Measurements from ENCODE around the gene GSTO2. TPM values are rescaled to one million over a fixed set of nuclear protein-coding genes. Genes with fewer than 3 reads are reported as not detected.

Gene GSTO2
- total RNA-seq, 2 experiments from 2014 or later = 0.77 to 1.2 TPM

DNA sequence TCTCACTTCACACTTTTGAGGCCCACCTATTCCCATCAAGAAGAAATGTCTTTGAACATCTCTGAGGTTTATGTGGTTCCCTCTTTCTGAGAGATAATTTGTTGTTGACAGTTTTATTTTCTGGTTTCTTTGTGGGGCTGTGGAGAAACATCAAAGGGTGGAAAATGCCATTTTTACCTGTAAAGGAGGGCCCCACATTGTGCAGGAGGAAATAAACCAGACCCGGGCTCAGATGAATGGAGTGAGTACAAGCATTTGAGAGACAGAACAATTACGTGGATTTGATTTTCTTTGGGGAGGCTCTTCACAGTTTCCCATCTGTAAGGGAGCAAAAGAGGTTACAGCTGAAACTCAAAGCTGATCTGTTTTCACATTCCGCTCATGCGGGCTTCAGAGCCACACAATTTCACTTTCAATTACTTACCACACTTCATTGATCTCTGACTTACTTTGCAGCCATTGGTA lies 39.5 kb downstream of the GSTO2 start:
- H3K9me3 ChIP-seq (ENCODE audit: control insufficient read depth in 1 of 2, insufficient read depth in 1 of 2, low read length in 2 of 2) = no peaks in the 10 kb centered on the region
- intact Hi-C loops (cut with DNase I, micrococcal nuclease) = loop anchor here in 1 of 2 experiments (1.0 to 2.0 kb wide), 2 partner anchors 14 to 20 kb away; no protein-coding TSS in a partner anchor
- no peaks in the 10 kb centered on the region for H3K9me3 Mint-ChIP-seq
- ATAC-seq (ENCODE audit: poor library complexity) (peak; percentile 69), DNase-seq (peak in 5 of 14 experiments; percentile 40 to 56 (median 54))
- no peaks in the 10 kb centered on the region for H3K27me3 ChIP-seq (ENCODE audit: control insufficient read depth in 1 of 2, insufficient read depth in 2 of 2, low read length in 2 of 2)
- peaks cover 83% of the 10 kb centered on the region for H3K4me1 Mint-ChIP-seq (ENCODE audit: low read depth)
- peaks cover 29% of the 10 kb centered on the region for H3K36me3 ChIP-seq (ENCODE audit: insufficient read depth, low read length)
- no peaks in the 10 kb centered on the region for H3K27me3 Mint-ChIP-seq
- peak overlapping the region; percentile 71 for H3K27ac Mint-ChIP-seq
- H3K36me3 Mint-ChIP-seq (ENCODE audit: low read depth) = peaks cover 38% of the 10 kb centered on the region
- H3K27ac ChIP-seq (ENCODE audit: low read depth in 1 of 2, low read length in 2 of 2) = peak overlapping the region in 1 of 2 donors; percentile 44
- H3K4me3 ChIP-seq (ENCODE audit: low read length) = no peak overlapping the region
- H3K4me1 ChIP-seq (ENCODE audit: insufficient read depth, low read length) = peaks cover 78% of the 10 kb centered on the region
- H3K4me3 Mint-ChIP-seq = peak overlapping the region; percentile 63
- POLR2A ChIA-PET = interaction anchor here (1.0 to 4.9 kb wide), 5 partner anchors 13 to 43 kb away, joined by 3 to 99 read pairs (median 30); partner anchors contain the start of gene ITPRIP
- TF ChIP-seq, protein P1, sequence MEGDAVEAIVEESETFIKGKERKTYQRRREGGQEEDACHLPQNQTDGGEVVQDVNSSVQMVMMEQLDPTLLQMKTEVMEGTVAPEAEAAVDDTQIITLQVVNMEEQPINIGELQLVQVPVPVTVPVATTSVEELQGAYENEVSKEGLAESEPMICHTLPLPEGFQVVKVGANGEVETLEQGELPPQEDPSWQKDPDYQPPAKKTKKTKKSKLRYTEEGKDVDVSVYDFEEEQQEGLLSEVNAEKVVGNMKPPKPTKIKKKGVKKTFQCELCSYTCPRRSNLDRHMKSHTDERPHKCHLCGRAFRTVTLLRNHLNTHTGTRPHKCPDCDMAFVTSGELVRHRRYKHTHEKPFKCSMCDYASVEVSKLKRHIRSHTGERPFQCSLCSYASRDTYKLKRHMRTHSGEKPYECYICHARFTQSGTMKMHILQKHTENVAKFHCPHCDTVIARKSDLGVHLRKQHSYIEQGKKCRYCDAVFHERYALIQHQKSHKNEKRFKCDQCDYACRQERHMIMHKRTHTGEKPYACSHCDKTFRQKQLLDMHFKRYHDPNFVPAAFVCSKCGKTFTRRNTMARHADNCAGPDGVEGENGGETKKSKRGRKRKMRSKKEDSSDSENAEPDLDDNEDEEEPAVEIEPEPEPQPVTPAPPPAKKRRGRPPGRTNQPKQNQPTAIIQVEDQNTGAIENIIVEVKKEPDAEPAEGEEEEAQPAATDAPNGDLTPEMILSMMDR (IDR thresholded peaks at IDR 0.05) = no peak
- CTCF ChIA-PET = interaction anchor here (1.8 to 6.0 kb wide), 3 partner anchors 13 to 43 kb away, joined by 5 to 107 read pairs (median 6); partner anchors contain the start of genes CFAP58 and ITPRIP

GRCh38 chr10:104309980-104310978 lies 41.3 kb downstream of the GSTO2 start:
- peak overlapping the region; percentile 59 for H3K27ac Mint-ChIP-seq
- TF ChIP-seq, protein P1 (IDR thresholded peaks at IDR 0.05) = no peak
- H3K36me3 Mint-ChIP-seq (ENCODE audit: low read depth) = peaks cover 55% of the 10 kb centered on the region
- ATAC-seq (ENCODE audit: poor library complexity) (no peak), DNase-seq (no peak)
- ChIA-PET CTCF (interaction anchor here (1.8 to 6.0 kb wide), 2 partner anchors 28 to 41 kb away, joined by 5 to 107 read pairs; partner anchors contain the start of genes CFAP58 and ITPRIP), POLR2A (interaction anchor here (1.1 to 4.9 kb wide), 3 partner anchors 11 to 28 kb away, joined by 3 to 43 read pairs (median 6); partner anchors contain the start of gene ITPRIP)
- no peaks in the 10 kb centered on the region for H3K9me3 Mint-ChIP-seq
- Histone ChIP-seq H3K27me3 (ENCODE audit: control insufficient read depth in 1 of 2, insufficient read depth in 2 of 2, low read length in 2 of 2) (no peaks in the 10 kb centered on the region), H3K9me3 (ENCODE audit: control insufficient read depth in 1 of 2, insufficient read depth in 1 of 2, low read length in 2 of 2) (no peaks in the 10 kb centered on the region), H3K36me3 (ENCODE audit: insufficient read depth, low read length) (peaks cover 48% of the 10 kb centered on the region), H3K4me3 (ENCODE audit: low read length) (no peak overlapping the region), H3K27ac (ENCODE audit: low read depth in 1 of 2, low read length in 2 of 2) (no peak overlapping the region), H3K4me1 (ENCODE audit: insufficient read depth, low read length) (peaks cover 60% of the 10 kb centered on the region)
- peak overlapping the region; percentile 28 for H3K4me3 Mint-ChIP-seq
- H3K27me3 Mint-ChIP-seq = no peaks in the 10 kb centered on the region
- H3K4me1 Mint-ChIP-seq (ENCODE audit: low read depth) = peaks cover 69% of the 10 kb centered on the region
- intact Hi-C loops (cut with DNase I, micrococcal nuclease) = loop anchor here in 1 of 2 experiments (2.0 kb wide), 1 partner anchor 19 kb away; no protein-coding TSS in a partner anchor

- Histone ChIP-seq H3K9me3 (ENCODE audit: control insufficient read depth in 1 of 2, insufficient read depth in 1 of 2, low read length in 2 of 2) (no peaks in the 10 kb centered on the region), H3K4me3 (ENCODE audit: low read length) (no peak overlapping the region), H3K27me3 (ENCODE audit: control insufficient read depth in 1 of 2, insufficient read depth in 2 of 2, low read length in 2 of 2) (no peaks in the 10 kb centered on the region), H3K36me3 (ENCODE audit: insufficient read depth, low read length) (peaks cover 57% of the 10 kb centered on the region), H3K27ac (ENCODE audit: low read depth in 1 of 2, low read length in 2 of 2) (no peak overlapping the region), H3K4me1 (ENCODE audit: insufficient read depth, low read length) (peaks cover 52% of the 10 kb centered on the region)
- TF ChIP-seq, protein P1 (IDR thresholded peaks at IDR 0.05) = no peak
- Mint-ChIP-seq H3K27ac (peak overlapping the region; percentile 59), H3K4me3 (no peak overlapping the region), H3K36me3 (ENCODE audit: low read depth) (peaks cover 57% of the 10 kb centered on the region), H3K27me3 (no peaks in the 10 kb centered on the region), H3K9me3 (no peaks in the 10 kb centered on the region), H3K4me1 (ENCODE audit: low read depth) (peaks cover 61% of the 10 kb centered on the region)
- intact Hi-C loops (cut with DNase I, micrococcal nuclease) = no loop called here
- DNase-seq (no peak), ATAC-seq (ENCODE audit: poor library complexity) (no peak)
- ChIA-PET CTCF (interaction anchor here (1.1 to 1.8 kb wide), 3 partner anchors 13 to 42 kb away, joined by 3 to 7 read pairs (median 3); partner anchors contain the start of genes CFAP58 and ITPRIP), POLR2A (interaction anchor here (1.1 to 1.4 kb wide), 2 partner anchors 10 to 27 kb away, joined by 3 to 6 read pairs; partner anchors contain the start of gene ITPRIP)
Measured at GRCh38 chr10:104311184-104311720, 42.3 kb downstream of the GSTO2 start.

All from CD4-positive, alpha-beta T cell (primary cell).